Subcutaneous abdominal adipose tissue (tissue), 5 donors: ENCODE data around the gene AOC2.

Experiments
- H3K27ac ChIP-seq: one replicate; pipeline ENCODE4 v1.7.0; 2013; ENCODE audit warnings: low read depth, mild to moderate bottlenecking, inconsistent platforms, low read length, moderate library complexity
- H3K27me3 ChIP-seq, 5 donors: one replicate each; pipeline ENCODE4 v1.7.0; 2013; ENCODE audit warnings: low read length in 5 of 5, inconsistent platforms in 1 of 5; ENCODE audit not compliant: control insufficient read depth in 5 of 5, insufficient read depth in 4 of 5
- H3K36me3 ChIP-seq, 5 donors: one replicate each; pipeline ENCODE4 v1.7.0; 2013; ENCODE audit warnings: low read length in 5 of 5; ENCODE audit not compliant: control insufficient read depth in 5 of 5, insufficient read depth in 5 of 5
- H3K4me1 ChIP-seq, 5 donors: one replicate each; pipeline ENCODE4 v1.7.0; 2013; ENCODE audit warnings: low read length in 5 of 5, mild to moderate bottlenecking in 3 of 5, moderate library complexity in 1 of 5; ENCODE audit not compliant: control insufficient read depth in 5 of 5, insufficient read depth in 5 of 5
- H3K4me3 ChIP-seq, 5 donors: one replicate each; pipeline ENCODE4 v1.7.0; 2013; ENCODE audit warnings: low read length in 5 of 5, low read depth in 1 of 5
- H3K9ac ChIP-seq, 5 donors: one replicate each; pipeline ENCODE4 v1.7.0; 2013; ENCODE audit warnings: low read length in 5 of 5, mild to moderate bottlenecking in 4 of 5, moderate library complexity in 3 of 5
- H3K9me3 ChIP-seq, 5 donors: one replicate each; pipeline ENCODE4 v1.7.0; 2013; ENCODE audit warnings: low read length in 5 of 5; ENCODE audit not compliant: control insufficient read depth in 5 of 5
- donor health status: healthy.
- donor health status: healthy.
- donor health status: healthy.
- donor health status: healthy.
- donor health status: healthy.

Gene AOC2

DNA sequence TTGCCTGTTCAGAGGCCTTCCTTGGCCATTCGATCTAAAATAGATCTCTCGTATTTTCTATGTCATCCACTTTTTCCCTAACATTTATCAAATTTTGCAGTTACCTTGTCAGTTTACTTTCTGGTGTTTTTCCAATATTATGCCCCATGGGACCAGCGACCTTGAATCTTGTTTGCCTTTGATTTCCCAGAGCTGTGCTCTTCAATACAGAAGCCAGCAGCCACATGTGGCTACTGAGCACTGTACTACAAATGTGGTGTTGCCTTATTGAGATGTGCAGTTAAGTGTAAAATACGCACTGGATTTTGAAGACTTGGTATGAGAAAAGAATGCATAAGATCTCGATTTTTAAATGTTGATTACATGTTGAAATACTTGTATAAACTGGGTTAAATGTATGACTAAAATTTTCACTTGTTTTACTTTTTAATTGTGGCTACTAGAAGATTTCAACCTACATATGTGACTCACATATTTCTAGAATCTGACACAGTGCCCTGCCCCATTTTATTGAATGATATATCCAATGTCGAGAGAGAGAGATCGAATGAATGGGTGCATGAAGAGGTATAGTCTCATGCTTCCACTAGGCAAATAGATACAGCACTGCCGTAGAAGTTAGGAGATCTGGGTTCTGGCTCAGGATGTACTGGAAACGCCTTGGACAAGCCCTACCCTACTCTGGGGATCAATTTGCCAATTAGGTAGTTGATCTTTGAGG lies 12.0 kb upstream of the AOC2 start:
- Histone ChIP-seq H3K27me3 (no peaks in the 10 kb centered on the region), H3K27ac (peak overlapping the region; percentile 98), H3K9me3 (no peaks in the 10 kb centered on the region), H3K9ac (peak overlapping the region; percentile 94 to 99 (median 98)), H3K36me3 (peaks cover under 1 to 22% (median 10%) of the 10 kb centered on the region in 5 donors), H3K4me3 (peak overlapping the region; percentile 78 to 97 (median 94)), H3K4me1 (peaks cover 3 to 29% (median 23%) of the 10 kb centered on the region in 5 donors)

DNA sequence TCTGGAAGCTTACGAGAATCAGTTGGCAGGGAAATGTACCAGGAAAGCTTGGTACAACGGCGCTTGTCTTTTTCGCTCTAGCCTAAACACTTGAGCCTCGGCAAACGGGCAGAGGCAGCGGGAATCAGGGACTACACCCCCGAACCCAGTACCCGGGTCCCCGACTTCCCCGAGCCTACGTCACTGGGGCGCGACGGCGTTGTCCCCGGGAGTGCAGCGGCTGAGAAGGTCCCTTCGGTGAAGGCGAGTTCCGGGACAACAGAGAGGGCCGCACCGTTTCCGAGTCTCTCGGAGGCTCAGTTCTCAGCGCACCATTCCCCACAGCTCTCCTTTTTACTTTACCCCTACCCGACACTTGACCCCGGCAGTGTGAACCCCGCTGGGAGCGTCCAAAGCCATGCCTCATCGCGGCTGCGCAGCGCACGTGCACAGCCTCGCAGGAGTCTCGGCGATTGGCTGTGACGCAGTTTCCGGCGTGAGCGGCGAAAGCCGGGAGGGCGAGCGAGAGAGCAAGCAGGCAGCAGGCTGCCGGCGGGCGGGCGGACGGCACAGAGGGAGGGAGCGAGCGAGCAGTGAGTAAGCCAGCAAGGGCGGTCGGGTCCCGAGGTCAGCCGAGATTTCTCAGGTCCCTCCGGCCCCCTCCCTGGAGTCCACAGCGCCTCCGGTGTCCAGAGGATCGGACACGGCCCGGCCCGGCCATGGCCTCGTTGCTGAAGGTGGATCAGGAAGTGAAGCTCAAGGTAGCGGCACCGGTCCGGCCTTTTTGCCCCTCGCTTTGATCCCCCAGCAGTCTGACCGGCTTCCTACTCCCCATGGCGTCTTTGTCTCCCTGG lies 11.2 kb upstream of the AOC2 start, which contains the start of gene PSME3:
PSME3 (plus strand) TSS at position 464 of the 833 bp plus-strand sequence; CDS start at position 699, 235 bp downstream.
- no peaks in the 10 kb centered on the region for H3K9me3 ChIP-seq
- peak within 1 kb of the TSS; percentile 94 to 99 (median 98) for H3K9ac ChIP-seq
- peaks cover 3 to 29% (median 23%) of the 10 kb centered on the region in 5 donors for H3K4me1 ChIP-seq
- peaks cover 6 to 30% (median 17%) of the 10 kb centered on the region in 5 donors for H3K36me3 ChIP-seq
- no peaks in the 10 kb centered on the region for H3K27me3 ChIP-seq
- H3K4me3 ChIP-seq, result peak within 1 kb of the TSS; percentile 78 to 97 (median 94)
- peak within 1 kb of the TSS; percentile 98 for H3K27ac ChIP-seq

DNA sequence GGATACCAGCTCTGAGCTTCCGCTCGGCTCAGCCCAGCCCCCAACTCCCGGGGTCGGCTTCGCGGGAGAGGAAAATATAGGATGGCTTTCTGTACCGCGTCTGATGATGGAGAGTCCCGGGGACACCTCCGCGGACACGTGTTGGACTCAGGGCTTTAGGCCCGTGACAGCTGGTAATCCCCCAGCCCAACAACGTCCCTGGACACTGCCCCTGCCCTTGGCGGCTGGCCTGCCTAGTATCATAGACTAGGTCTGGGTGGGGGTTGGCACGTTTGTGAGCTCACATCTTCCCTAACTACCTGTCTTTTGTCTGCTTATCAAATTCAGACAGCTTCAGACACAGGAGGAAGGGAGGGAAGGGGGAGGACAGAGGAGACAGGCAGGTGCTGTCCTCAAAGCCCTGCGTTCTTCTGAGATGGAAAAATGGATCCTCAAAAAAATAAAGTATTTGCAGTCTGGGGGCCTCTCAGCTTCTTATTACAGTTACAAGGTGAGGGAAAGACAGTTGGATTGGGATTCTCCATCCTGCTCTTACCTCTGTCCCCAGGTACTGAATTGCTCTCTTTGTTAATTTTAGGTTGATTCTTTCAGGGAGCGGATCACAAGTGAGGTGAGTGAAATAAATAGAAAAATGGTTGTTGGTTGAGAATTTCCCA lies 10.5 kb upstream of the AOC2 start:
- Histone ChIP-seq H3K9me3 (no peaks in the 10 kb centered on the region), H3K27ac (peak overlapping the region; percentile 98), H3K36me3 (peaks cover 8 to 37% (median 24%) of the 10 kb centered on the region in 5 donors), H3K27me3 (no peaks in the 10 kb centered on the region), H3K4me3 (peak overlapping the region; percentile 78 to 97 (median 94)), H3K4me1 (peaks cover 3 to 29% (median 23%) of the 10 kb centered on the region in 5 donors), H3K9ac (peak overlapping the region; percentile 94 to 99 (median 98))

DNA sequence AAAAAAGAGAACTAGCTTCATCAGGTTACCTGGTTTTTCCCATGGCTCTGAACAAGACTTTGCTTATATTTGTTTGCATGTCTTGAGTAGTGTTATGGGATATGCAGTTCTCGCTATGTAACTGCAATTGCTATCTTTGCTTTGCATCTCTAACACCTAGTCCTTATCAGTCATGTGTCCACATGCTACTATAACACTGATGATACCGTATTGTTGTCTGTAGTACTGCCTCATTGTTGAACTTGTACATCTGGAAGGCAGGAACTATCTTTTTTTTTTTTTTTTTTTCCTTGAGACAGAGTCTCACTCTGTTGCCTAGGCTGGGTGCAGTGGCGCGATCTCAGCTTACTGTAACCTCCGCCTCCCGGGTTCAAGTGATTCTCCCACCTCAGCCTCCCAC lies 8.6 kb upstream of the AOC2 start:
- Histone ChIP-seq H3K36me3 (peaks cover 12 to 55% (median 36%) of the 10 kb centered on the region in 5 donors), H3K27me3 (no peaks in the 10 kb centered on the region), H3K4me1 (peaks cover 3 to 29% (median 23%) of the 10 kb centered on the region in 5 donors), H3K9me3 (no peaks in the 10 kb centered on the region), H3K4me3 (no peak overlapping the region), H3K27ac (no peak overlapping the region), H3K9ac (no peak overlapping the region)

DNA sequence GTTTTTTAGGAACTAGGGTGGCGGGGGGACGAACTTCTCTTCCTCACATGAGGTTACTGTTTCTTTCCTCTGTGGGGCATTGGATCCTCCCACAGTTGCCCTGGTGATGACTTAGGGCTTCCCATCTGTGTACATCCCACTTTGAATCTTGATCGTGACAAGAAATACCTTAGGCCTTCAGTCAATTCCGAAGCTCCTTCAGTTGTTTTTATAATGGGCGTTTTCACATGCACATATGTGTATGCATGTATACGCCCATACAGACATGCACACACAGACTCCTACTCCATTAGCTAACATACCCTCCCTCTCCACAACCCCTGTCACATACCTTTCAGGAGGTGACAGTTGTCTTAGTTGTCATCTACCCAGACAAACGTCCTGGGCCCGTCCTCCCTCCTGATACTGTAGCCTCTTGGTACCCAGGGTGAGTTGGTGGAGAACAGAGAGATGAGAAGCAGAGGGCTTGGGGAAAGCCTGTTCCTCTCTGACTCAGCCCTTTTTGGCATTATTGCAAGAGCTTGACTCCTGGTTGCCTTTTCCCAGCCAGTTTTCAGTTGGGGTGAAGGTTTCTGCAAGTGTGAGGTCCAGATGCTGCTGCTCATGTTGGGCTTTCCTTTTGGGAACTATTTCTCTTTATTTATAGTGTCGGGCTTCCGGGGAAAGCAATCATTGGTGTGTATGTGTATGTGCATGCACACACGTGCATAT lies 2.2 kb upstream of the AOC2 start:
- Histone ChIP-seq H3K9me3 (no peaks in the 10 kb centered on the region), H3K27me3 (no peaks in the 10 kb centered on the region), H3K9ac (no peak overlapping the region), H3K4me1 (peaks cover 10 to 39% (median 32%) of the 10 kb centered on the region in 5 donors), H3K4me3 (no peak overlapping the region), H3K36me3 (peaks cover 22 to 87% (median 68%) of the 10 kb centered on the region in 5 donors), H3K27ac (no peak overlapping the region)

DNA sequence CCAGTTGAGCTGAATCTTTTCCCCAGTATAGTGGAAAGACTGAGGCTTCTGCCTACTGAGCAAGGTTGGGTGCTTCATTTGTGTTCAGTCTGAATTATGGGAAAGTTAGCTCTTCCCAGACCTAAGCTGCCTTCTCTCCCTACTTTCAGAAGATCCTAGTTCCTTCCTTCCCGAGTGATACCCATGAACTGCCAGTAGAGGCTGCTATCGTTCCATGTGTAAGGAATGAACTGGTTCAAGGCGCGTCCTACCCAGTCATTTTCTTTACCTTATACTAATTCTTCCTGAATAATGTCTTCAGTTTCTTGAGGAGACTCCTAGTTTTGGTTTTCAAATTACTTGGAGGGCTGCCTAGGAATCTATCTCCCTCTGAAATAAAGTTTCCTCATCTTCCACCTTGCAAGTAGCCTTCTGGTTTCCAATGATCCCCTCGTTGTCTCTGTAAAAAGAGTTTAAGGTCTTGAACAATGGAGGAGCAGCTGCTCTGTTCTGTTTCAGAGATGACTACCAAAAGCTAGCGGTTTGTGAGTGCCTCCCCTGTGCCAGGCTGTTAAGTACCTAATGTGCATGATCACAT lies 934 bp upstream of the AOC2 start:
- Histone ChIP-seq H3K4me3 (no peak overlapping the region), H3K27me3 (no peaks in the 10 kb centered on the region), H3K4me1 (peaks cover 12 to 51% (median 43%) of the 10 kb centered on the region in 5 donors), H3K9ac (peak overlapping the region in 2 of 5 donors; percentile 11 to 38), H3K27ac (peak overlapping the region; percentile 90), H3K36me3 (peaks cover 16 to 73% (median 56%) of the 10 kb centered on the region in 5 donors), H3K9me3 (no peaks in the 10 kb centered on the region)

DNA sequence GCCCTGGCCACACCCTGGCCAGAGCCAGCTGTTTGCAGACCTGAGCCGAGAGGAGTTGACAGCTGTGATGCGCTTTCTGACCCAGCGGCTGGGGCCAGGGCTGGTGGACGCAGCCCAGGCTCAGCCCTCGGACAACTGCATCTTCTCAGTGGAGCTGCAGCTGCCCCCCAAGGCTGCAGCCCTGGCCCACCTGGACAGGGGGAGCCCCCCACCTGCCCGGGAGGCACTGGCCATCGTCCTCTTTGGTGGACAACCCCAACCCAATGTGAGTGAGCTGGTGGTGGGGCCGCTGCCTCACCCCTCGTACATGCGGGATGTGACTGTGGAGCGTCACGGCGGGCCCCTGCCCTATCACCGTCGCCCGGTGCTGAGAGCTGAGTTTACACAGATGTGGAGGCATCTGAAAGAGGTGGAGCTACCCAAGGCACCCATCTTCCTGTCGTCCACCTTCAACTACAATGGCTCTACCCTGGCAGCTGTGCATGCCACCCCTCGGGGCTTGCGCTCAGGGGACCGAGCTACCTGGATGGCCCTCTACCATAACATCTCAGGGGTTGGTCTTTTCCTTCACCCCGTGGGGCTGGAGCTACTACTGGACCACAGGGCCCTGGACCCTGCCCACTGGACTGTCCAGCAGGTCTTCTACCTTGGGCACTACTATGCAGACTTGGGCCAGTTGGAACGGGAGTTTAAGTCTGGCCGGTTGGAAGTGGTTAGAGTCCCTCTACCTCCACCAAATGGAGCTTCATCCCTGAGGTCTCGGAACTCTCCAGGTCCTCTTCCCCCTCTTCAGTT lies 578 bp downstream of the AOC2 start:
- Histone ChIP-seq H3K9ac (peak overlapping the region in 4 of 5 donors; percentile 54 to 77 (median 58)), H3K4me3 (no peak overlapping the region), H3K4me1 (peaks cover 19 to 66% (median 56%) of the 10 kb centered on the region in 5 donors), H3K27me3 (no peaks in the 10 kb centered on the region), H3K9me3 (no peaks in the 10 kb centered on the region), H3K27ac (peak overlapping the region; percentile 90), H3K36me3 (peaks cover 10 to 58% (median 44%) of the 10 kb centered on the region in 5 donors)

DNA sequence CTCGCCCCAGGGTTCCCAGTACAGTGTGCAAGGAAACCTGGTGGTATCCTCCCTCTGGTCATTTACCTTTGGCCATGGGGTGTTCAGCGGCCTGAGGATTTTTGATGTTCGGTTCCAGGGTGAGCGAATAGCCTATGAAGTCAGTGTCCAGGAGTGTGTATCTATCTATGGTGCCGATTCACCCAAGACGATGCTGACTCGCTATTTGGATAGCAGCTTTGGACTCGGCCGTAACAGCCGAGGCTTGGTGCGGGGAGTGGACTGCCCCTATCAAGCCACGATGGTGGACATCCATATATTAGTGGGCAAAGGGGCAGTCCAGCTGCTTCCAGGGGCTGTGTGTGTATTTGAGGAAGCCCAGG lies 1.2 kb downstream of the AOC2 start:
- peaks cover 10 to 52% (median 40%) of the 10 kb centered on the region in 5 donors for H3K36me3 ChIP-seq
- peak overlapping the region in 4 of 5 donors; percentile 2 to 77 (median 59) for H3K9ac ChIP-seq
- H3K27me3 ChIP-seq, result no peaks in the 10 kb centered on the region
- peak overlapping the region; percentile 90 for H3K27ac ChIP-seq
- H3K4me1 ChIP-seq, result peaks cover 20 to 71% (median 61%) of the 10 kb centered on the region in 5 donors
- peak overlapping the region in 1 of 5 donors; percentile 25 for H3K4me3 ChIP-seq
- H3K9me3 ChIP-seq, result no peaks in the 10 kb centered on the region
